HPDE6-E6E7 (cell line): ENCODE measurements around the gene HEMGN.
"Not testable (repeated sequence)": the region's sequence is repeated elsewhere in the genome, so short reads cannot be mapped to it uniquely, and the experiment has no call there.

Experiments used
- DNase-seq: peaks from one replicate; pipeline ENCODE4 v3.0.0; 2011; ENCODE audit warnings: missing footprints; ENCODE audit errors: extremely low spot score

HEMGN gene

DNA sequence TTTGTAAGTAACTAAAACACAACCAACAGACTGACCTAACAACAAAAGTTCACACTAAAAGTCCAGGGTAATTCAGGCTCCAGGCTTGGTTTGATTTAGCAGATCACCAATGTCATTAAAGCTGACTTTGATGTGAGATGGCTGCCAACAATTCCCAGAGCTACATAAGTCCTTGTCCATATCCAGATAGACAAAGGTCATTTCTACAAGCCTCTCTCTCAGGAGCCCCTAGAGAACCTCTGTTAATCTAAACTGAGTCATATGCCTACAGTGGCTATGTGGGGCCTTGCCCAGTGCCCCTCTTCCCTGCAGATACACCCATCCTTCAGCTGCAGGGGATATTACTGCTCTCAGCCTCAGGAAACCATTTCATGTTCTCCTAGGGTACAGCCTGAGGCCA, 26.9 kb upstream of the HEMGN start:
- DNase-seq, result no peak

DNA sequence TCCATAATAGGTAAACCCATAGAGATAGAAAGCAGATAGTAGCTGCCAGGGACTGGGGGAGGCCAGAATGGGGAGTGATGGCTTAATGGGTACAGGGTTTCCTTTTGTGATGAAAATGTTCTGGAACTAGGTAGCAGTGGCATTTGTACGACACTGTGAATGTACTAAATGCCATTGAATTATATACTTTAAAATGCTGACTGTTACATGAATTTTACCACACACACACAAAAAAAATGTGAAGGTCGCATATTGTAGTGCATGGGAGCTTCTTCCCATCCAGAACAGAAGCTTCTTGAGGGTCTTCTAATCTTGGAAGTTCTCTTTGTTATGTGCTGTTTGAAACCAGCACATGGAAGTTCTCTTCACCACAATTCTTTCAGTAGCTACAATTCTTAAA, 25.3 kb upstream of the HEMGN start:
- no peak for DNase-seq

GRCh38 chr9:97962575-97962974, 24.6 kb upstream of the HEMGN start:
- no peak for DNase-seq

DNA sequence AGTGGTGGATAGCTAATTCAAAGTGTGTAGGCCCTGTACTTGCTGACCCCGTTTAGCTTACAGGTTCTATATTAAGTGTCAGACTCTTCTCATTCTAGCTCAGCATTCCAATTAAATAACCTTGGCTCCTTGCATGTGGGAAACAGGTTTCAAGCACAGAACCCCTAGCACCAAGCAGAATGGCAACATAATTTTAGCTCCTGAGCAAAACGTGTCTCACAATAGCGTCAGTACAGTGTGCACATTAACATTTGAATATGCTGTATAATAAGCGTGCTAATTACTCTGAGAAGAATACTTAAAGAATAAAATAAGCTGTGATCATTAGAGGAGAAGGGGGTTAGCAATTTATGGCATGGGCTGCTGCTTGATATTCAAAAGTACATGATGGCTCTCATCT, 24.2 kb upstream of the HEMGN start:
- DNase-seq, result no peak

DNA sequence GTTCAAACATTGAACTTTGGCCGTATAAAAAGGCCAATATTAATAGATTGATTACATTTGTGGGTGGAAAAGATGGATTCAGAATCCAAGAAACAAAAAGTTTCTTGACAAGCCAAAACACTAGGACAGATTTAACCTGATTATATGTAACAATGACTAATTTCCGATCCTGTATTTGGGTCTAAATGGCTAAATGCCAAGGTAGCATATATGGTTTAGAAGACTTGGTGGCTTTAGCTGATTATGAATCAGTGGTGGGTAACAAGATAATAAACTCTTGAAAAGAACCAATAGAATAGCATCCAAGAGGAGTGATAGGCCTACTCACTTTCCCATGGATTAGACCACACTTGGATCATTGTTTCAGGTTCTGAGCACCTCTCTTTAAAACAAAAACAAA, 23.4 kb upstream of the HEMGN start:
- no peak for DNase-seq

- DNase-seq, result not testable (repeated sequence)
These were observed 22.8 kb upstream of the HEMGN start for GRCh38 chr9:97960678-97961328.

GRCh38 chr9:97959585-97959984, 21.6 kb upstream of the HEMGN start:
- no peak for DNase-seq

- no peak for DNase-seq
These were observed 21.0 kb upstream of the HEMGN start for GRCh38 chr9:97958812-97959511.

GRCh38 chr9:97956331-97956730, 18.4 kb upstream of the HEMGN start:
- no peak for DNase-seq

DNA sequence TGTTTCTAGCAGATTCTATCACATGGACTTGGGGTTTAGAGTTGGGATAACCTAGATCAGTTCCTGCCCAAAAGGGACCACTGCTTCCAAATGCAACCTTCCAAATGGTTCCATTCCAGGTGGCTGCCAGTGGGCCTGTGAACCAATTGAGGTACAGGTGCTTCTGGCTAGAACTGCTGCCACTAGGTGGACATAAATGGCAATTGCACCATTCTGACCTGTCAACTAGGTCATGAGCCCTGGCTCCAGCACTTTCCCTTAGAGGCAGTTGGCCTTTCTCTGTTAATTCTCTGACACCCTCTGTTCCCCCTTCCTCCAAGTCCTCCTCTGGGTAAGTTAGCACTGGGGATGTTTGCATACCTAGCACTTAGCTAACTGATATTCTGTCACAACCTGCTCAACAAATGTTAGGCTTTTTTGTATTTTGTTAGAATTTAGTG, 16.6 kb upstream of the HEMGN start:
- peak; percentile 76 for DNase-seq

- DNase-seq, result not testable (repeated sequence)
These were observed 12.9 kb upstream of the HEMGN start for GRCh38 chr9:97950873-97951272.

- DNase-seq, result not testable (repeated sequence)
These were observed 9.1 kb upstream of the HEMGN start for GRCh38 chr9:97947094-97947493.

DNA sequence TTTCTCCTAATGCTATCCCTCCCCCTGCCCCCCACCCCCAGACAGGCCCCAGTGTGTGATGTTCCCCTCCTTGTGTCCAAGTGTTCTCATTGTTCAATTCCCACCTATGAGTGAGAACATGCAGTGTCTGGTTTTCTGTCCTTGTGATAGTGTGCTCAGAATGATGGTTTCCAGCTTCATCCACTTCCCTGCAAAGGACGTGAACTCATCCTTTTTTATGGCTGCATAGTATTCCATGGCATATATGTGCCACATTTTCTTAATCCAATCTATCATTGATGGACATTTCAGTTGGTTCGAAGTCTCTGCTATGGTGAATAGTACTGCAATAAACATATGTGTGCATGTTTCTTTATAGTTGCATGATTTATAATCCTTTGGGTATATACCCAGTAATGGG, 7.5 kb upstream of the HEMGN start:
- not testable (repeated sequence) for DNase-seq

DNA sequence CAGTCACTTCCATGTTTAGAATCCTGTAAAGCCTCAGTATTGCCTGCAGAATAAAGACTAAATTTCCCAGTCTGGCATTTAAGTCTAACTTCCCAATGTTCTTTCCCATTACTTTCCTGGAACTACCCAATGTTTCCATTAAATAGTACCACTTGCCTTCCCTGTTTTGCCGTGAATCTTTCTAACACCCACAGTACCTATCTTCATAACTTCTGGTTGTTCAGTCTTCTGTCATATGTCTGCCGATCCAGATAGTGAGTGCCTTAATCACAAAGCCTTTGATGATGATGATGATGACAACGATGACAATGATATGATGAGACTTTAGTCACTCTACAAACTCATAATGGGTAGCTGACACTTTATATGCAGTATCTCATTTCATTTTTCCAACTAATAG, 6.6 kb upstream of the HEMGN start:
- no peak for DNase-seq

GRCh38 chr9:97943308-97943855, 5.4 kb upstream of the HEMGN start:
- DNase-seq, result no peak

DNA sequence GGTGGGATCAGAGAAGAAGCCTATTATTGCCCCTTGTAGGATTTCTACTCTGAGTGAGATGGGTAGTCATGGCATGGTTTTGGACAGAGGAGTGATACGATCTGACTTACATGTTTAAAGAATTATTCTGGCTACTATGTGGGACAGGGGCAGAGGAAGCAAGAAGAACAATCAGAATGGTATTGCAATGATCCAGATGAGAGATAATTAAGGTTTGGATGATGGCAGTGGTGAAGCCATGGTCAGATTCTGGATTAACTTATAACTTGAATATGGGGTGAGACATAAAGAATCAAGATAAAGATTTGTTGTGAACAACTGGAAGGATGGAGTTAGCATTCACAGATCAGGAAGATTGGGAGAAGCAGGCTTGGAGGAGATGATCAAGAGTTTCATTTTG, 3.4 kb upstream of the HEMGN start:
- DNase-seq, result no peak

GRCh38 chr9:97940741-97941140, 2.8 kb upstream of the HEMGN start:
- no peak for DNase-seq

DNA sequence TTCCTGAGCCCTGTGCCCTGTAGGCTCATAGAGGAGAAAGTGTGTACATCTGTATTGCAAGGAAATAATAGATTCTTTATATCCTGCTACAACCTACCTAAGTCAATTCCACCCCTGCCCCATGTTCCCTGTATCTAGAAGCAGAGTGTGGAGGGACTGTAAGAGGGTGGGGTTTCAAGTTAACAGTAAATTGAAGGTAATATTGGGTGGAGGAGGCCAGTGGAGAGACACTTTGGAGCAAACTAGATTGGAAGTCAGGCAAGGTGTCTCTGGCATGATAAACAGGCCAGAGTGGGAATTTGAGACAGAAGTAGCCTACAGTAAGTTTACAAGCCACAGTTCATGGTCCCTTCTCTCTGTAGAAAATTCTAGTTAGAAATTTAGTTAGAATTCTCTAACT, 2.3 kb upstream of the HEMGN start:
- no peak for DNase-seq

DNA sequence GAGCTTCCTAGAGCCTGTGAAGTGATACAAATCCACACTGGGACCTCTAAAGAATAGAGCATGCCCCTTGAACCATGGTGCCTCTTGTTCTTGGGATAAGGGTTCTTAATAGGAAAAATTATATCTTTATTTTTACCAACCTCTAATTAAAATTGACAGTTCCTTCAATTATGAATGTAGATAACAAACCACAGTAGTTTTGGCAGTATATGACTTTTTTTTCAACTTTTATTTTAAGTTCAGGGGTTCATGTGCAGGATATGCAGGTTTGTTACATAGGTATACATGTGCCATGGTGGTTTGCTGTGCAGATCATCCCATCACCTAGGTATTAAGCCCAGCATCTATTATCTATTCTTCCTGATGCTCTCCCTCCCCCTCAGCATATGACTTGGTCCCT, 974 bp downstream of the HEMGN start:
- DNase-seq, result no peak

- DNase-seq, result no peak
These were observed 2.7 kb downstream of the HEMGN start for GRCh38 chr9:97935276-97935675.

DNA sequence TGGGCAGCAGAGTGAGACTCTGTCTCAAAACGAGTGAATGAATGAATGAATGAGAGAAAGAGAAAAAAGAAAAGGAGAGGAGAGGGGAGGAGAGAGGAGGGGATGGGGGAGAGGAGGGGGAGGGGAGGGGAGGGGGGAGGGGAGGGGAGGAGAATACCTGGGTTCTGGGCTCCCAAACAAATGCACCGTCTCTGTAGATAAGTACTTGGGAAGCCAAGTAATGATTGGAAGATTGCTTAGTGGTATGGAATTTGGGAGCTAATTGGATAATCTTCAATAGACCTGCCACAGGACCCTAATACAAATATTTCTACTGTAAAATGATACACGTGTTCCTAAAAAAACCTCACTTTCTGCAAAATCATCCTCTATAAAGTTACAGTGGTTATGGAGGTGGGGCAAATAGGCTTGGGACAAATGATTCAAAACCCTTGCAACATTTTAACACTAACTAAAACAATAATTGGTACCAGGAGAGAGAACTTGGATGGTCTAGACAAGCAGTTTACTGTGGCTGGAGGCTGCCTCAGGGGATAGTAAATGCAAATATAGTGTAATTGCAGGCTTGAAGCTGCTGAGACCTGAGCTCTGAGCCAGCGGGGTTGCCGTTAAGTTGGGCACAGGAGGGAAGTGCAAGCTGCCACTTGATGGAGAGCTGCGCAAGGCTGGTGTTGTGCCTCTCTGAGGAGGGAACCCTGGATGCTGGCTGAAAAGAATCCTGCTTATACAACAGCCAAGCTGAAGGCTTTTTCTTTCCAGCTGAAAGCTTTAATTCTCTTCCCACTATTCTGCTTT, 3.5 kb downstream of the HEMGN start:
- DNase-seq, result no peak

- no peak for DNase-seq
These were observed 4.5 kb downstream of the HEMGN start for GRCh38 chr9:97933297-97933998.
